NCI-H1436 treated with DMSO at 0.1 percent for 48 hours (cell line): ENCODE results near the gene ADAMTSL3.

Experiments
- DNase-seq: peaks from one replicate; lab custom pipeline; 2025; lab: John Stamatoyannopoulos, UW

Gene ADAMTSL3

GRCh38 chr15:83971992-83972391, 318.1 kb downstream of the ADAMTSL3 start:
- no peak for DNase-seq

GRCh38 chr15:83973816-83974215, 319.9 kb downstream of the ADAMTSL3 start:
- DNase-seq = no peak

GRCh38 chr15:83977992-83978391, 324.1 kb downstream of the ADAMTSL3 start:
- no peak for DNase-seq

- DNase-seq = no peak
Observed at GRCh38 chr15:83978588-83978987, 324.7 kb downstream of the ADAMTSL3 start.

- no peak for DNase-seq
Observed at GRCh38 chr15:83980637-83981036, 326.7 kb downstream of the ADAMTSL3 start.

GRCh38 chr15:83982748-83983147, 328.8 kb downstream of the ADAMTSL3 start:
- DNase-seq = no peak

DNA sequence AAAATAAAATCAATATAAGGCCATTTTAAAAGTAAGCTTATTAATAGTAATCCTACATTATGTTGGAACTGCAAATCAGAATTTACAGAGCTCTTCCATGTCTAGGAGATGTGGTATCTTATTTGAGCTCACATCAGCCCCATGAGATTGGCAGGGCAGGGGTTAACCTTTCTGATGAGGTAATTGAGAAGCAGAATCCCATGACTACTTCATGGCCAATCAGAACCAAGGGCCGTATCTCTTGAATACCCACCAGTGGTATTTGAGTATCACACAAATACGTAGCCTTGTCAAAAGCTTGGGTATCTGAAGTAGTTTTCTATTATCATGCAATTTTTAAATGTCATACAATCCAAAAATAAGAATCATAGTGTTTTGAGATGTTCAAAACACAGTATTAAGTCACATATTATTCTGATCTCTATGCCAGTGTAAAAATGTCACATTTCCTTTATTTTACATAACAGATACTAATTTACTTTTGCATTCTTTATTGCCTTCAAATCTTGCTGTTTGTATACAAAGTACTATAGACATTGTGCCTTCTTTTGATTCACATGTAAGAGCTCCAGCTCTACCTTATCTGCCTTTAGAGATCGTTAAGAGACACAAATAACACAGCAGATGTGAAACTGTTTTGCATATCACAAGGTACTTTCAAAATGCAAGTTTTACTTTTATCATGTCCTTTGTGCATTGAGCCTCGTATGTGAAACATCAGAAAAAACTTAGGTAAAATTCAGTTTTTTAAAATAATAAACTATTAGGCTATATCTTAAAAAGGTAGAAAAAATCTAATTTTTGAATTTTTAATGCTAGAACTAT, 329.9 kb downstream of the ADAMTSL3 start:
- DNase-seq = no peak

DNA sequence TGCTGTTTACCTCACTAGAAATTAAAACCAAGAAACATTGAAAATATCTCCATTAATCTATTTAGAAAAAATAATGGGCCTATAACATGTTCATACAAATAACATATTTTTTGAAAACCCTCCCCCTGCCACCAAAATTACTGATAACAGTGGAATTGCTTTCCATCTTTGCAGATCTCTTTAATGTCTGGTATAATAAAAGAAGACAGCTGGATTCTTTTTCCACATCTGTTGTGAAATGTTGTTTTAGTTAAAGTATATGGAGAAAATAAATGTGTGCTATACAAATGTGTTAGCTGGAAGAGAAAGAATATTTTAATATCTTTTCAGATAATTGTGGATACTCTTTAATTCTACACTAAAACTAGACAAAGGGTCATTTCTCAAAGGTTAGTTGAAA, 330.7 kb downstream of the ADAMTSL3 start:
- no peak for DNase-seq

DNA sequence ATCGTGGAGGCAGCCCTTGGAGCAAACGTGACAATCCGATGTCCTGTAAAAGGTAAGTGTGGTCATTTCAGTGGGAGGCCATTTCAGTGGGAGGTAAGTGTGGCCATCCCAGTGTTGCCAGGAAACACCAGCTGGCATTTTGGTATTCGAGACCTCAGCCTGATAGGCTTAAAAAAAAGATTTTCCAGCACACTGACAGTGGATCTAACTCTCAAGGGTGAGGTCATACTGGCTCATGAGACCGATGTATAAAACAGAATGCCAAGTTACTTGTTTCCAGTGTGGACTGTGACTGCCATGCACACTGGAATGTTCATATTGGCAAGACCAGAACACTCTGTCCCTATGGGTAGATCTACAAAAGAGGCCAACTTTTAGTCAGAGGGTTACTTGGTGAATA, 337.2 kb downstream of the ADAMTSL3 start:
- no peak for DNase-seq

- no peak for DNase-seq
Observed at GRCh38 chr15:83992324-83993031, 338.6 kb downstream of the ADAMTSL3 start.

- no peak for DNase-seq
Observed at GRCh38 chr15:83993591-83993990, 339.7 kb downstream of the ADAMTSL3 start.

DNA sequence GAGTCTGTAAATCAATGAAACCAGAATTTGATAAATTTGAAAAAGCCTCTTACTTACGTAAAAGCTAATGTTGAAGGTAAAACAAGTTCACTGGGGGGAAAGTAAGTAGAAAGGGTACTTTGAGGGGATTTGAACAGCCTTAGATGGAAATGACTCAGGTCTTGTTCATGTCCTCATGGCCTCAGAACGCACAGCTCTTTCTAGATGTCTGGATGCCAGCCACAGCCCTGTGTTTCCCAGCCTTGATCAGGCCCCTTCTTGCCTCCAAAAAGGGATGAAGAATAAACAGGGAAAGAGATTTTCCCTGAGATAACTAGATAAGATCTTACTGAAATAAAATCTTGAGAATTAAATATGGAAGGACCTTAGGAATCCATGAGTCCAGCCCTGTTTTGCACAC, 344.6 kb downstream of the ADAMTSL3 start:
- no peak for DNase-seq

GRCh38 chr15:83999396-84000135, 345.6 kb downstream of the ADAMTSL3 start:
- no peak for DNase-seq

DNA sequence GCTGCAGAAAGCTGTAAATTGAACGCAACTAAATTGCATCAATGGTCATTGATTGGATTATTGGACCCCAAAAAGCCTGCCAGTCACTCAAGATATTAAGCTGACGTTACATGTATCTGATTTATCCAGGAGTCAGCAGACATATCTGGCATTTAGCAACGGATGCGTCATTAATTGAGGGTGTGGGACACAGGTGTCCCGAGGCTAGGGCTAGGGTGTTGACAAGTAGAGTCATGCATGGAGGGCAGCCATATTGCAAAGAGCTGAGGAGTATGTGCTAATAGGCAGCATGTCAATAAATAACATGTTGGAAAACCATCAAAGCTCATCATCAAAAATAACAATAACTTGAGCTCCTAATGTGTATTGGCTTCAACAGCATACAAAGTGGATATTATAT, 347.1 kb downstream of the ADAMTSL3 start:
- no peak for DNase-seq

- no peak for DNase-seq
Observed at GRCh38 chr15:84001655-84002054, 347.7 kb downstream of the ADAMTSL3 start.

- no peak for DNase-seq
Observed at GRCh38 chr15:84003791-84004503, 350.0 kb downstream of the ADAMTSL3 start.

- no peak for DNase-seq
Observed at GRCh38 chr15:84006421-84006820, 352.5 kb downstream of the ADAMTSL3 start.

DNA sequence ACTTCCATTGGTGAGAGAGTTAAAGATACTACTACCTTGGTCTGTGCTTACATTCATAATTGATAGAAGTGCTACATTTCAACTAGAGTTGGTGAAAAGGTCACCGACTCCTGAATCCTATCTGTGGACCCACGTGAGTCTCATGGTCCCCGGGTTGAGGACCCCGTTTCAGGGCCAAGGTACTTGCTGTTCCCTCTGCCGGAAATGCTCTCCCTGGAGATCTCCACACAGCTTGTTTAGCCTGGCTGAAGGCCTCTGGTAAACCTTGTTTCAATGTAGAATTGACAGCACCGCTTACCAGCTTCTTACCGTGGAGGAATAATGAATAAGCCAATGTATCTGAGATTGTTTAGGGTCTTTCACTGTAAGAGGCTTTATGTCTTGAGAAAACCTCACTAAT, 355.7 kb downstream of the ADAMTSL3 start:
- no peak for DNase-seq

DNA sequence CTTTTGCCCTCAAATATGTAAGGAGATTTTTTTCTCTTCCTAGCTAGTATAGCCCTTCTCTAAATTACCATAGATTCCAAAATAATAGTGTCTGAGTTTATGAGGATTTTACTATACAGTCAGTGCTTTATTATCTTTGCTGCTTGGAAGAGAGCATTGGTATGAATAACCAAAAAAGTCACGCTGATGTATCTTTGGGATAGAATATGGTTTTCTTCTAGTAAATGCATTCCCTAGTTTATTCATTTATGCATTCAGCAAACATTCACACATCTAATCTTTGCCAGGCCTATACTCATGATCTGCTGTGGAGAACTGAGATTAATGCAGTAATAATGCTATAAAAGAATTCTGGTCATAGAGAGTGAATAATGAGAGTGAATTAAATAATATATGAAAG, 356.3 kb downstream of the ADAMTSL3 start:
- no peak for DNase-seq

- no peak for DNase-seq
Observed at GRCh38 chr15:84016371-84016770, 362.4 kb downstream of the ADAMTSL3 start.

DNA sequence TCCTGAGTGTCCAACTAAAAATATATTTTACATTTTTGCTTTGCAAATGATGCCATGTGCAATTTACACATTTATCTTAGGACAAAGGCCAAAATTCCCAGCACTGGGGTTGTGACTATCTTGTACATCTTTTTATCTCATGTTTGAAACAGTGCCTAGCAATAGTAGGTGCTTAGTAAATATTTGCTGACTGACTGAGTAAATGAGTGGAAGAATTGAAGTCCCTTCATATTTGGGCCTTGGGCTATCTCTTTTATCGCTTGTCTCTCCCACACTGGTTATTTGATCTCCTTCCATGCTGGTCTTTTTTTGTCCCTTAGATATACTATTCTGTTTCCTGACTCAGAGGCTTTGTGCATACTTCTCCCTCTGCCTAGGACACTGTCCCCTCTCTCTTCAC, 368.6 kb downstream of the ADAMTSL3 start:
- DNase-seq = no peak

- no peak for DNase-seq
Observed at GRCh38 chr15:84023636-84024035, 369.7 kb downstream of the ADAMTSL3 start.
